ENCODE results near the gene DPM1.
A peak's percentile ranks its signal among the peaks of the same experiment; 100 is the strongest.

The DPM1 gene

GRCh38 chr20:50911716-50912115 lies 46.6 kb downstream of the DPM1 start:
- Histone ChIP-seq H2BK120ac (ENCODE audit: insufficient read depth, low read length, poor library complexity) (no peak overlapping the region), H3K27me3 (ENCODE audit: insufficient read depth, low read length) (no peaks in the 10 kb centered on the region), H3K23ac (ENCODE audit: low read length) (no peak overlapping the region), H3K14ac (ENCODE audit: low read length) (no peak overlapping the region), H2BK5ac (ENCODE audit: low read depth, low read length, poor library complexity) (no peak overlapping the region), H4K12ac (ENCODE audit: low read depth, low read length) (no peak overlapping the region), H3K9ac (ENCODE audit: low read length) (no peak overlapping the region), H2BK12ac (ENCODE audit: low read length) (no peak overlapping the region), H3K27ac (ENCODE audit: low read depth, low read length) (no peak overlapping the region), H2AK5ac (ENCODE audit: low read length) (no peak overlapping the region), H3K4me1 (ENCODE audit: control insufficient read depth in 1 of 2, insufficient read depth in 2 of 2, low read length in 2 of 2) (peaks cover 0 to 3% of the 10 kb centered on the region in 2 experiments), H4K8ac (ENCODE audit: low read depth, low read length) (no peak overlapping the region), H3K4me2 (ENCODE audit: low read length) (no peak overlapping the region), H3K9me3 (ENCODE audit: insufficient read depth, low read depth, low read length) (no peaks in the 10 kb centered on the region), H4K91ac (ENCODE audit: low read depth, low read length) (no peak overlapping the region), H2AFZ (ENCODE audit: insufficient read depth, low read length, poor library complexity) (no peak overlapping the region), H3K18ac (ENCODE audit: low read length) (no peak overlapping the region), H3K79me2 (ENCODE audit: control insufficient read depth, insufficient read depth, low read length, poor library complexity) (peaks cover 28% of the 10 kb centered on the region), H3K36me3 (ENCODE audit: control insufficient read depth in 1 of 2, insufficient read depth in 2 of 2, low read length in 2 of 2) (peaks cover 11% of the 10 kb centered on the region in 2 experiments), H3K4ac (ENCODE audit: low read depth, low read length) (peak overlapping the region; percentile 70), H3K4me3 (ENCODE audit: low read depth, low read length) (no peak overlapping the region), H3K79me1 (ENCODE audit: low read length) (no peaks in the 10 kb centered on the region)
- DNase-seq, result no peak
- no CpG with 5 or more reads among the region's 1 CpG for WGBS (ENCODE audit: extremely low coverage, insufficient coverage, insufficient read length)

GRCh38 chr20:50911030-50911429 lies 47.3 kb downstream of the DPM1 start:
- Histone ChIP-seq H3K27me3 (ENCODE audit: insufficient read depth, low read length) (no peaks in the 10 kb centered on the region), H3K4me2 (ENCODE audit: low read length) (no peak overlapping the region), H4K91ac (ENCODE audit: low read depth, low read length) (no peak overlapping the region), H3K4me1 (ENCODE audit: control insufficient read depth in 1 of 2, insufficient read depth in 2 of 2, low read length in 2 of 2) (peaks cover 0 to 3% of the 10 kb centered on the region in 2 experiments), H3K4ac (ENCODE audit: low read depth, low read length) (peak overlapping the region; percentile 100), H3K9ac (ENCODE audit: low read length) (no peak overlapping the region), H3K9me3 (ENCODE audit: insufficient read depth, low read depth, low read length) (no peaks in the 10 kb centered on the region), H3K4me3 (ENCODE audit: low read depth, low read length) (no peak overlapping the region), H2BK12ac (ENCODE audit: low read length) (no peak overlapping the region), H2BK5ac (ENCODE audit: low read depth, low read length, poor library complexity) (no peak overlapping the region), H3K14ac (ENCODE audit: low read length) (no peak overlapping the region), H2BK120ac (ENCODE audit: insufficient read depth, low read length, poor library complexity) (no peak overlapping the region), H2AK5ac (ENCODE audit: low read length) (no peak overlapping the region), H3K27ac (ENCODE audit: low read depth, low read length) (no peak overlapping the region), H3K18ac (ENCODE audit: low read length) (no peak overlapping the region), H4K8ac (ENCODE audit: low read depth, low read length) (no peak overlapping the region), H3K79me2 (ENCODE audit: control insufficient read depth, insufficient read depth, low read length, poor library complexity) (peaks cover 28% of the 10 kb centered on the region), H3K36me3 (ENCODE audit: control insufficient read depth in 1 of 2, insufficient read depth in 2 of 2, low read length in 2 of 2) (peaks cover 11% of the 10 kb centered on the region in 2 experiments), H3K23ac (ENCODE audit: low read length) (no peak overlapping the region), H4K12ac (ENCODE audit: low read depth, low read length) (no peak overlapping the region), H3K79me1 (ENCODE audit: low read length) (no peaks in the 10 kb centered on the region), H2AFZ (ENCODE audit: insufficient read depth, low read length, poor library complexity) (no peak overlapping the region)
- no CpG with 5 or more reads among the region's 3 CpGs for WGBS (ENCODE audit: extremely low coverage, insufficient coverage, insufficient read length)
- peak in 1 of 2 donors; percentile 23 for DNase-seq

DNA sequence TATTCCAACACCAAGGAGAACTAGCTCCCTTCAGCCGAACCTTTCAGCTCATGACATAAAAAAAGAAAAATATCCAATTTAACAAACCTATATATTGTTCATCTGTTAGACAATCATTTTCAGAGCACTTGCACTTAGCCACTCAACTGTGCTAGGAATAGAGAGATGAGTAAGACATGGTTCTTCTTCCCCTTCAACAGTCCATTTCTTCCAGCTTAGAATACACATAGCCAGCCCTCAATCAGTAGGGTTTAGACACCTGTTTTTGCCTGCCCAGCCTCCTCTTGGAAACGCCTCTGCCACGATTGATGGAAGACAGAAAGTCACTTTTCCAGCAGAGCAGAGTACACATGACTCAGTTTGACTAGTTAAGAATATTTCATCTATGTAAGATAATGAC lies 48.9 kb downstream of the DPM1 start:
- Histone ChIP-seq H3K27me3 (ENCODE audit: insufficient read depth, low read length) (no peaks in the 10 kb centered on the region), H3K23ac (ENCODE audit: low read length) (no peak overlapping the region), H4K91ac (ENCODE audit: low read depth, low read length) (no peak overlapping the region), H3K4me3 (ENCODE audit: low read depth, low read length) (no peak overlapping the region), H3K36me3 (ENCODE audit: control insufficient read depth in 1 of 2, insufficient read depth in 2 of 2, low read length in 2 of 2) (peaks cover 9 to 11% of the 10 kb centered on the region in 2 experiments), H4K8ac (ENCODE audit: low read depth, low read length) (no peak overlapping the region), H2BK12ac (ENCODE audit: low read length) (no peak overlapping the region), H3K4ac (ENCODE audit: low read depth, low read length) (peak overlapping the region; percentile 86), H3K14ac (ENCODE audit: low read length) (no peak overlapping the region), H3K9ac (ENCODE audit: low read length) (no peak overlapping the region), H2AK5ac (ENCODE audit: low read length) (no peak overlapping the region), H2AFZ (ENCODE audit: insufficient read depth, low read length, poor library complexity) (no peak overlapping the region), H2BK120ac (ENCODE audit: insufficient read depth, low read length, poor library complexity) (no peak overlapping the region), H3K27ac (ENCODE audit: low read depth, low read length) (no peak overlapping the region), H3K9me3 (ENCODE audit: insufficient read depth, low read depth, low read length) (no peaks in the 10 kb centered on the region), H3K4me1 (ENCODE audit: control insufficient read depth in 1 of 2, insufficient read depth in 2 of 2, low read length in 2 of 2) (peaks cover 0 to 3% of the 10 kb centered on the region in 2 experiments), H3K4me2 (ENCODE audit: low read length) (no peak overlapping the region), H2BK5ac (ENCODE audit: low read depth, low read length, poor library complexity) (no peak overlapping the region), H3K18ac (ENCODE audit: low read length) (no peak overlapping the region), H3K79me1 (ENCODE audit: low read length) (no peaks in the 10 kb centered on the region), H3K79me2 (ENCODE audit: control insufficient read depth, insufficient read depth, low read length, poor library complexity) (peaks cover 29% of the 10 kb centered on the region), H4K12ac (ENCODE audit: low read depth, low read length) (no peak overlapping the region)
- no CpG with 5 or more reads among the region's 3 CpGs for WGBS (ENCODE audit: extremely low coverage, insufficient coverage, insufficient read length)
- DNase-seq, result no peak

DNA sequence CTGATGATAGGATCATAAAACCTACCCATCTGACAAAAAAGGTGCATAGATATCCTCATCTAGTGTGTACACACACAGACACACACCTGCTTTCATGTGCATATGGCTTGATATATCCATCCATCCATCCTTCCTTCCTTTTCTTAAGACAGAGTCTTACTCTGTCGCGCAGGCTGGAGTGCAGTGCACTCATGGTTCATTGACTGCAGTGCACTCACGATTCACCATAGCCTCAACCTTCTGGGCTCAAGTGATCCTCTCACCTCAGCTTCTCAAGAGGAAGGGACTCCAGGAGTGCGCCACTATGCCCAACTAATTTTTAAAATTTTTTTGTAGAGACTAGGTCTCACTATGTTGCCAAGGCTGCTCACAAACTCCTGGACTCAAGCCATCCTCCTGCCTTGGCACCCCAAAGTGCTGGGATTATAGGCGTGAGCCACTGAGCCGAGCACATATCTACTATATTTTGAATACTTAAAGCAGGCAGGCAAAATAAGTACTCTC lies 54.2 kb downstream of the DPM1 start:
- H3K9ac ChIP-seq (ENCODE audit: low read length), result no peak overlapping the region
- H3K4me1 ChIP-seq (ENCODE audit: control insufficient read depth in 1 of 2, insufficient read depth in 2 of 2, low read length in 2 of 2), result no peaks in the 10 kb centered on the region
- WGBS (ENCODE audit: extremely low coverage, insufficient coverage, insufficient read length), result no CpG with 5 or more reads among the region's 6 CpGs

More for the DNA sequence above, 54.2 kb downstream of the DPM1 start:
- peaks cover 9 to 21% of the 10 kb centered on the region in 2 experiments for H3K36me3 ChIP-seq (ENCODE audit: control insufficient read depth in 1 of 2, insufficient read depth in 2 of 2, low read length in 2 of 2)
- H2AFZ ChIP-seq (ENCODE audit: insufficient read depth, low read length, poor library complexity), result no peak overlapping the region
- no peaks in the 10 kb centered on the region for H3K79me1 ChIP-seq (ENCODE audit: low read length)
- H3K4me3 ChIP-seq (ENCODE audit: low read depth, low read length), result no peak overlapping the region
- H3K18ac ChIP-seq (ENCODE audit: low read length), result no peak overlapping the region
- peak overlapping the region; percentile 94 for H3K4ac ChIP-seq (ENCODE audit: low read depth, low read length)
- peak overlapping the region; percentile 91 for H3K23ac ChIP-seq (ENCODE audit: low read length)
- no peak overlapping the region for H2BK12ac ChIP-seq (ENCODE audit: low read length)
- no peak overlapping the region for H3K14ac ChIP-seq (ENCODE audit: low read length)
- no peak for DNase-seq
- H4K8ac ChIP-seq (ENCODE audit: low read depth, low read length), result no peak overlapping the region
- H3K27ac ChIP-seq (ENCODE audit: low read depth, low read length), result no peak overlapping the region
- H3K4me2 ChIP-seq (ENCODE audit: low read length), result no peak overlapping the region
- no peak overlapping the region for H4K12ac ChIP-seq (ENCODE audit: low read depth, low read length)
- H4K91ac ChIP-seq (ENCODE audit: low read depth, low read length), result no peak overlapping the region
- H3K9me3 ChIP-seq (ENCODE audit: insufficient read depth, low read depth, low read length), result no peaks in the 10 kb centered on the region
- H2AK5ac ChIP-seq (ENCODE audit: low read length), result no peak overlapping the region
- no peak overlapping the region for H2BK5ac ChIP-seq (ENCODE audit: low read depth, low read length, poor library complexity)
- peaks cover 14% of the 10 kb centered on the region for H3K79me2 ChIP-seq (ENCODE audit: control insufficient read depth, insufficient read depth, low read length, poor library complexity)
- no peaks in the 10 kb centered on the region for H3K27me3 ChIP-seq (ENCODE audit: insufficient read depth, low read length)
- no peak overlapping the region for H2BK120ac ChIP-seq (ENCODE audit: insufficient read depth, low read length, poor library complexity)

Data from trophoblast cell (in vitro differentiated cells and primary cell).